ENCODE data around the gene MYO1B. TPM values are rescaled to one million over a fixed set of nuclear protein-coding genes. Genes with fewer than 3 reads are reported as not detected.

Gene MYO1B
- total RNA-seq, 1 donor from 2014 or later = 67.7 TPM

DNA sequence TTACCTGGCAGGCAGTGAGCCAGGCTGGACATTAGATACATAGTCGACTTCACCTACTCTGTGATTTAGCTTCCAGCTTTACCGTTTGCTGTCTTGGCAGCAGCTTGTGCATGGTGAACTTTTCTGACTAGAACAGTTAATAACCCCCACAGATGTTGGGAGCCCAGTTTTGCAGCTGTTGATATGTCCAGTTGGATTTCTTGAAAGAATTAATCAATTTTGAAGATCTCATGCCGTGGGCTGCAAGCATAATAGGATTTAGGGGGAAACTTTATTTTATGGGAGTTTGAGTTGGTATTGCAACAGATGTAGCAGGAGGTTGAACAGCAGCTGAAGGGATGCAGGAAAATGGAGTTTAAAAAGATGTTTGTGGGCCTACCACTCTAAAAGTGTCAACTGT lies 13.8 kb downstream of the MYO1B start:
- Mint-ChIP-seq H3K36me3 (peaks cover 5% of the 10 kb centered on the region), H3K4me1 (ENCODE audit: unreplicated experiment) (peaks cover 38% of the 10 kb centered on the region), H3K27ac (no peak overlapping the region), H3K4me3 (no peak overlapping the region), H3K9me3 (no peaks in the 10 kb centered on the region), H3K27me3 (no peaks in the 10 kb centered on the region)
- TF ChIP-seq, protein P1, sequence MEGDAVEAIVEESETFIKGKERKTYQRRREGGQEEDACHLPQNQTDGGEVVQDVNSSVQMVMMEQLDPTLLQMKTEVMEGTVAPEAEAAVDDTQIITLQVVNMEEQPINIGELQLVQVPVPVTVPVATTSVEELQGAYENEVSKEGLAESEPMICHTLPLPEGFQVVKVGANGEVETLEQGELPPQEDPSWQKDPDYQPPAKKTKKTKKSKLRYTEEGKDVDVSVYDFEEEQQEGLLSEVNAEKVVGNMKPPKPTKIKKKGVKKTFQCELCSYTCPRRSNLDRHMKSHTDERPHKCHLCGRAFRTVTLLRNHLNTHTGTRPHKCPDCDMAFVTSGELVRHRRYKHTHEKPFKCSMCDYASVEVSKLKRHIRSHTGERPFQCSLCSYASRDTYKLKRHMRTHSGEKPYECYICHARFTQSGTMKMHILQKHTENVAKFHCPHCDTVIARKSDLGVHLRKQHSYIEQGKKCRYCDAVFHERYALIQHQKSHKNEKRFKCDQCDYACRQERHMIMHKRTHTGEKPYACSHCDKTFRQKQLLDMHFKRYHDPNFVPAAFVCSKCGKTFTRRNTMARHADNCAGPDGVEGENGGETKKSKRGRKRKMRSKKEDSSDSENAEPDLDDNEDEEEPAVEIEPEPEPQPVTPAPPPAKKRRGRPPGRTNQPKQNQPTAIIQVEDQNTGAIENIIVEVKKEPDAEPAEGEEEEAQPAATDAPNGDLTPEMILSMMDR (conservative IDR thresholded peaks at IDR 0.05) = no peak
- DNase-seq (ENCODE audit: extremely low spot score, unreplicated experiment) = no peak

DNA sequence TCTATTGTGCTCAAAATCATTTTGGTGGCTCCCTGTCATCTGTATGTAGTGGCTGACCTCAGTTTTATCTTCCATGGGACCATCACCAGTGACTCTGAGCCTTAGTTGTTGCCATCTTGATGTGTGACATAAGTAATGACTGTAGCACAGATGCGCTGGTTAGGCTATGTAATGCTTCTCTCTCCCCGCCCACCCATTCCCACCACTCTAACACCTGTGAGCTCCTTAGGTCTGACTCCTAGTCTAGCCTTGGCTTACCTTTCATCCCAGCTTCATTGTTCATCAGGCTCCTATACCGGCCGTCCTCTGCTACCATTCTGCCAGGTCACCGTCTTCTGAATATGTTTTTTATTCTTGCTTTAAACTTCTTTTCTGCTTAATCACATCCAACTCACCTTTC lies 17.2 kb downstream of the MYO1B start:
- peaks cover 5% of the 10 kb centered on the region for H3K36me3 Mint-ChIP-seq
- no peak for DNase-seq (ENCODE audit: extremely low spot score, unreplicated experiment)
- H3K4me1 Mint-ChIP-seq (ENCODE audit: unreplicated experiment) = peaks cover 35% of the 10 kb centered on the region
- H3K27me3 Mint-ChIP-seq = no peaks in the 10 kb centered on the region
- no peak overlapping the region for H3K4me3 Mint-ChIP-seq
- no peaks in the 10 kb centered on the region for H3K9me3 Mint-ChIP-seq
- TF ChIP-seq, protein P1 (conservative IDR thresholded peaks at IDR 0.05) = no peak
- H3K27ac Mint-ChIP-seq = no peak overlapping the region

DNA sequence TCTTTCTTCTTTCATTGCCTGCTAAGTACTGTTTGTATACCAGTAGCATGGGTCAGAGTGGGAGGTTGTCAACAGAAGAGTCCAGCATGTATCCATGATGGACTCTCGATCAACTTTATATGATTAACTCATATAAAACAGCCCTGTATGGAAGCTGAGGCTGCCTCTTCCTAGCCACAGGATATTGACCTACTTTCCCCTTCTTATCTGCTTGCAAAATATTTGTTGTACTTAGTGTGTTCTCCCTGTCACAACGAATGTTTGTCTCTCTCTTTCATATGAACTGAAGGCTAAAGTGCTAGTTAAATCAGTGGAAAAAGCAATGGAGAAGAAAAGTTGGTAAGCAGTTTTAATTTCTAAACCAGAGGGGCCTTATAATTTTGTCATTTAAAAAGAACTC lies 17.8 kb downstream of the MYO1B start:
- peaks cover 40% of the 10 kb centered on the region for H3K4me1 Mint-ChIP-seq (ENCODE audit: unreplicated experiment)
- no peak overlapping the region for H3K27ac Mint-ChIP-seq
- TF ChIP-seq, protein P1 (conservative IDR thresholded peaks at IDR 0.05) = no peak
- DNase-seq (ENCODE audit: extremely low spot score, unreplicated experiment) = no peak
- H3K9me3 Mint-ChIP-seq = no peaks in the 10 kb centered on the region
- H3K27me3 Mint-ChIP-seq = no peaks in the 10 kb centered on the region
- peaks cover 5% of the 10 kb centered on the region for H3K36me3 Mint-ChIP-seq
- H3K4me3 Mint-ChIP-seq = no peak overlapping the region

- Mint-ChIP-seq H3K4me1 (ENCODE audit: unreplicated experiment) (peaks cover 35% of the 10 kb centered on the region), H3K27ac (no peak overlapping the region), H3K27me3 (no peaks in the 10 kb centered on the region)
Observed at GRCh38 chr2:191264647-191265081, 19.5 kb downstream of the MYO1B start.

GRCh38 chr2:191265311-191266170 lies 20.3 kb downstream of the MYO1B start:
- H3K4me1 Mint-ChIP-seq (ENCODE audit: unreplicated experiment) = peaks cover 31% of the 10 kb centered on the region
- no peak overlapping the region for H3K4me3 Mint-ChIP-seq
- TF ChIP-seq, protein P1 (conservative IDR thresholded peaks at IDR 0.05) = no peak
- peaks cover 5% of the 10 kb centered on the region for H3K36me3 Mint-ChIP-seq
- no peak for DNase-seq (ENCODE audit: extremely low spot score, unreplicated experiment)
- H3K9me3 Mint-ChIP-seq = no peaks in the 10 kb centered on the region
- no peaks in the 10 kb centered on the region for H3K27me3 Mint-ChIP-seq
- H3K27ac Mint-ChIP-seq = no peak overlapping the region

More at GRCh38 chr2:191264647-191265081, 19.5 kb downstream of the MYO1B start:
- Mint-ChIP-seq H3K36me3 (peaks cover 5% of the 10 kb centered on the region), H3K4me3 (no peak overlapping the region), H3K9me3 (no peaks in the 10 kb centered on the region)
- TF ChIP-seq, protein P1 (conservative IDR thresholded peaks at IDR 0.05) = no peak
- DNase-seq (ENCODE audit: extremely low spot score, unreplicated experiment) = no peak
